HG02642 (cell line): ENCODE measurements around the gene LRRK1.

Source experiments
- ATAC-seq: cut with Tn5 transposase; IDR thresholded peaks from one replicate; pipeline ENCODE4 v1.9.1; 2021; ENCODE audit warnings: mild to moderate bottlenecking; ENCODE audit not compliant: unreplicated experiment, poor library complexity

LRRK1 gene

GRCh38 chr15:101000271-101000681, 81.1 kb downstream of the LRRK1 start:
- no peak for ATAC-seq

GRCh38 chr15:101001056-101001455, 81.9 kb downstream of the LRRK1 start:
- ATAC-seq, result no peak

- no peak for ATAC-seq
Measured at GRCh38 chr15:101001796-101002195, 82.6 kb downstream of the LRRK1 start.

DNA sequence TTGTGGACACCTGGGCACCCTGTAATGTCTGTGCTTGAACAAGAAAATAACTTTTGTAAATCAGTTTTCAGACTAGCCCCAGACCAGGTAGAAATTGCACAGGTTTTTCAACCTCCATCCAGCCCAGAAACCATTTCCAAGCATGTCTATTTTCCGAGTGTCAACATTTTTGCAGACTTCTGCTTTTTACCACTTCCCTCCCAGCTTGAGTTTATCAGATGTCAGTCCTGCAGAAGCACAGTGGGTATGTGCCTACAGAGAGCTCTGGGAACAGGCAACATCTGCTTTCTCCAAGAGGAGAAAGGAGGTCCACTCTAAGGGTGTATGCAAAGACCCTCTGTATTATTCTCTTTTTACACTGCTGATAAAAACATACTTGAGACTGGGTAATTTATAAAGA, 83.9 kb downstream of the LRRK1 start:
- ATAC-seq, result no peak

DNA sequence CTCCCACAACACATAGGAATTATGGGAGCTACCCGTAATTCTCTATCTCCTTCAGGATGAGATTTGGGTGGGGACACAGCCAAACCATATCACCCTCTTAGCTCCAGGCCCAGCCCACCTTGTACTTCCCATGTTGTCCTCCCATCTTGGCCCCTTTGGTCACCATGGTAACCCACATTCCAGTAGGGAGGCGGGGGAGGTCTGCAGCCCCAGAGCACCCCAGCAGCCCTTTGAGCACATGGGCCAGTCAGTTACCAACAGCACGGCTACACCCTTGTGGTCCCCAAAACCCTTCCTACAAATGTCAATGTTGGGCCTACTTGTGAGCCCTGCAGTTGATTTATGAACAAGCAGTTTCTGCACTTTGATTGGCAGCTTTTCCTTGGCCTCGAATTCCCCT, 84.5 kb downstream of the LRRK1 start:
- no peak for ATAC-seq

- no peak for ATAC-seq
Measured at GRCh38 chr15:101004500-101004899, 85.3 kb downstream of the LRRK1 start.

DNA sequence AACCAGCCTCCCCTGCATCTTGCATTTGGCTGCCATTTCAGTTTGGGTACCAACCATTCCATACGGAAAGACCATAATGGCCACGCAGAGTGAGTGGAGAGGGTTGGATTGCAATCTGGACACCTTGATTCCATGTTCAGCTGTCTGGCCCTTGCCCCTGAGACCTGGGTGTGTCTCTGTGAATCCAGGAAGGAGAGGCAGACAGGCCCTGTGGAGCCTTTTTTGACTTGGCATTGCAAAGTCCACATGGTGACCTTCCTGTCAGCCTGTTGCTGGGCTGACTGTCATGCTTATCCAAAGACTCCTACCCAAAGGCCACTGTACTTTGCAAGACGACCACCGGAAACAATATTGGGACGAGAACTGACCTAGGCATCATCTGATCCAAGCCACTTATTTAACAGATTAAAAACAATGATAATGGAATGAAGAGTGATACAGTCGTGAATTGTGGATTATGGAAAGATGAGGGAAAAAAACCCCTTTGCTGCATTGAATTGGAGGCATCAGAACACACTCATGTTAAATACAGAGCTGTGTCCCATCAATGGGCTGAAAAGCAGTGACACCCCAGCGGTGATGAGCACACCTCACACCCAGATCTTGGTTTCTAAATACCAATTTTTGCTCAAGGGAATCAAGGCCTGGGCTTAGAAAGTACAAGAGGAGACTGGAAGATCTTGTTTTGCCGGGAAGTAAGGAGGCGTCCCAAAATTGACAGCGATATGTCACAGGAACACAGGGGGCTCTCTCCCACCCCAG, 86.0 kb downstream of the LRRK1 start:
- no peak for ATAC-seq

- ATAC-seq, result peak; percentile 43
Measured at GRCh38 chr15:101006931-101007691, 88.0 kb downstream of the LRRK1 start.

GRCh38 chr15:101008158-101009139, 89.3 kb downstream of the LRRK1 start:
- ATAC-seq, result peak; percentile 89

DNA sequence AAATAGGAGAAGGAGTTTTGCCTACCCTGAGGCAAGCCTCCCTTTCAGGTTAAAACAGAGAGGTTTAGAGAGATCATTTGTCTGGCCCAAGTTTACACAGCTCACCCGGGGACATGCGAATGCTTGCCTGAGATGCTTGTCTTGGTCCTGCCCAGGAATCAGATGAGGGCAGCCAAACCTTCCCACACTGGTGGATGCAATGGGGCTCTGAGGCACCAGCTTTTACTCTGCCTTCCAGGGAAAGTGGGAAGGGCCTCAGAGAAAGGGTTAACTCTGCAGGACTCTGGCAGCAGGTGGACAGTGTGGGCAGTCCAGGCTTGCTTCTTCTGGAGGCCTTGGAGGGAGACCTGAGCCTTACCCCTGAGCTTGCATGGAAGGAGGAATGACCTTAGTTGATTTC, 90.0 kb downstream of the LRRK1 start:
- no peak for ATAC-seq

DNA sequence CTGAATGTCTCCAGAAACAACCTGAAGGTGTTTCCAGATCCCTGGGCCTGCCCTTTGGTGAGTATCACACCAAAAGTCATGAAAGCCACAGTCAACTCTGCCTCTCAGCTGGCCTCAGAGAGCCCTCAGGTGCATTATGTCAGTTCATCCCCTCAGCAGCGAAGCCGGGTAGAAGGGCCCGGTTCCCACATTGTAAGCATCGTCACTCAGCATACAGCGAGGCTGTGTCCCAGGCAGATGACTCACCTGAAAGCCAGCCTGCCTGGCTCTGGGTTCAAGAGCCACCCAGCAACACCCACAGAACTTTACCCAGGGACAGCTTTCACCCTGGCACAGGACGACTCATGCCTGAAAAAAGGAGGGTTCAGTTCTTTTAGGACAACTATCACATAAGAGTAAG, 91.6 kb downstream of the LRRK1 start:
- no peak for ATAC-seq

DNA sequence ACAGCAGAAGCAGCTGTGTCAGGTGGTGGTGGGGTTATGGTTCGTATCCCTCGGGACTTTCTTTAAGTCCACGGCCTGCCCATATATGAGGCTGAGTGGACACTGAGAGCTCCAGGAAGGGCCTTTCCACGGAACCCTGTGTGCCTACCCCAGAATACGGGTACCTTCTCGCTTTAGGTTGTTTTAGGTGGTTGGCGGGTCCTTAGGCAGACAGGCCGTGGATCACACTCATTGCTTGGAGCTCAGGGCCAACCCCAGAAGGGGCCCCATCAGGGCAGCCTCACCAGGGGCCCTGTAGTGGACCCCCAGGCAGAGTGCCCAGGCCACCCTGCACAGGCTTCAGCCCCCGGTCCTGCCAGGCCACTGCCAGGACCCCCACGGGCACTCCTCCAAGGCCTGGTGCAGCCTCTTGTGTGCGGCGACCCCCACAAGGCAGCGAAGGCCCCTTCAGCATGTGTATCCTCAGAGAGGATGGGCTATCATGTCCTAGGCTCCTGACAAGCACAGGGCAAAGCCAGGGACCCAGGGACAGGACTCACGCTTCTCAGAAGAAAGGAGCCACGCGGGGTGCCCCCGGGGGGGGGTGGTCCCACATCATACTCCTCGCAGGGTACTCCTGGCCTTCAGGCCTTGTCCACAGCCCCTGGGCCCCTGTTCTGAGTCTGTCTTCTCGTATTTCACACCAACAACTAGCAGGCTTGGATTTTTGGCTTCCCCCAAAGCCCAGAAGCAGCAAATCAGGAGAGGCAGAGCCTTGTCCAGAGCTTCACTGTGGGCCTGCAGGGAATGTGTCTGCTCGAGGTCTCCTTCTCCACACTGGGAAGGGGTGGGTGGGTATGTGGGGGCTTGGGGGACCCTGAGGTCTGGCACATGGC, 93.4 kb downstream of the LRRK1 start:
- no peak for ATAC-seq

DNA sequence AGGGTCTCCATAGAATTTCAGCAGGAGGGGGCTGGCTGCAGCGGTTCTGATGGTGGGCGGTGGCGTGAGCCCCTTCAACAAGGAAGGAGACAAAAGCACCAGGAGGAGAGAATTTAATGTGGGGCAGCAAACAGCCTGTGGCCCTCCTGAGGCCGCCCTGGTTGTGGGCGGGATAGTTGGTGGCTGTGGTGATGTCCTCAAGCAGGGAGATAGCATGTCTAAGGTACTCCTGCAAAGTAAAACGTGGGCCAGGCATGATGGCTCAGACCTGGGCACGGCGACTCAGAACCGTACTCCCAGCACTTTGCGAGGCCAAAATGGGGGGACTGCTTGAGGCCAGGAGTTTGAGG, 94.0 kb downstream of the LRRK1 start:
- no peak for ATAC-seq

GRCh38 chr15:101013769-101014675, 94.9 kb downstream of the LRRK1 start:
- ATAC-seq, result no peak

- peak; percentile 58 for ATAC-seq
Measured at GRCh38 chr15:101014921-101015841, 96.0 kb downstream of the LRRK1 start.

DNA sequence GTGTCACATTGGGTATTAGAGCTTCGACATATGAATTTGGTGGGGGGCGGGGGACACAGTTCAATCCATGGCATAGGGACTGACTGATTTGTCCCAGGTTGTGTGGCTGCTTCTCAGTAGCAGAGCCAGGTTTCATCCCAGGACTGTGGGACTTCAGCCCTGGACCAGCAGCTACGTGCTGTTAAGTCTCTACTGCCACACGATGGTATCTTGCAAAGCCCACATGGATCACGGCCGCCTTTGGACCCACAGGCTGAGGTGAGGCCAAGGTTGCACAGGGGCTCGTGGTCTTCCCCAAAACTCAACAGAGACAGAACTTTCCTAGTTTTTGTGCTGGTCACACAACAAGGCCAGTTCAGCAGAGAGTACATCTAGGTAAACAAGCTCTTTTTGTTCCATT, 97.4 kb downstream of the LRRK1 start:
- no peak for ATAC-seq

DNA sequence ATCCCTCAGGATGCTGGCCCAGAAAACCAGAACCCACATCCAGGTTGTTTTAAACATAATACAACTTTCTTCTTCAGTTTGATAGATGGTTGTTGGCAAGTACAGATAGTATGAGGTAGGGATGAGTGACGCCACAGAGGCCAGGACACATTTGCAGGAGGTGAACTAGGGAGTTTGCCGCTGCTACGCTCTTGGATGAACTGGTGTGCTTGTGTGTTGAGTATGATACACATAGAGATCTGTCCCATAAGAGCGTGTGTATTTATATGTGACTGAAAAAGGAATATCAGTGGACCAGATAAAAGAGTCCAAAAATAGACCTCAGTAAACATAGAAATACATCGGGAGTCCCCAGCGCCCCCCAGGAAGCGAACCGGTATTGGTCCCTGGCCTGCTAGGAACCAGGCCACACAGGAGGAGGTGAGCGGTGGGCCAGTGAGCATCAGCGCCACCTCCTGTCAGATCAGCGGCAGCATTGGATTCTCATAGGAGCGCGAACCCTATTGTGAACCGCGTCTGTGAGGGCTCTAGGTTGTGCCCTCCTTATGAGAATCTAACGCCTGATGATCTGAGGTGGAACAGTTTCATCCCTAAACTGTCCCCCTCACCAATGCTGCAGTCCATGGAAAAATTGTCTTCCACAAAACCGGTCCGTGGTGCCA, 98.1 kb downstream of the LRRK1 start:
- no peak for ATAC-seq
